Mesenchymal stem cell (in vitro differentiated cells and primary cell): ENCODE measurements around the gene COL8A1.

Experiments used
- DNase-seq: peaks from one replicate; pipeline ENCODE4 v3.0.0-alpha.2; 2013
- H2AFZ ChIP-seq: one replicate; pipeline ENCODE4 v1.6.1; 2013; ENCODE audit warnings: low read depth, mild to moderate bottlenecking, control low read depth, inconsistent platforms, low read length, moderate library complexity
- H2AK5ac ChIP-seq: 2 replicates; pipeline ENCODE4 v1.6.1; 2013; ENCODE audit warnings: low read length, moderate library complexity, mild to moderate bottlenecking, inconsistent platforms; ENCODE audit not compliant: severe bottlenecking
- H2BK120ac ChIP-seq: one replicate; pipeline ENCODE4 v1.6.1; 2013; ENCODE audit warnings: low read depth, mild to moderate bottlenecking, inconsistent platforms, low read length, moderate library complexity
- H2BK12ac ChIP-seq, 2 experiments: one replicate each; pipeline ENCODE4 v1.6.1; 2013; ENCODE audit warnings: inconsistent platforms in 2 of 2, low read length in 2 of 2, mild to moderate bottlenecking in 2 of 2, moderate library complexity in 2 of 2, control low read depth in 1 of 2
- H2BK15ac ChIP-seq: one replicate; pipeline ENCODE4 v1.6.1; 2013; ENCODE audit warnings: mild to moderate bottlenecking, low read depth, inconsistent platforms; ENCODE audit not compliant: poor library complexity, severe bottlenecking
- H2BK5ac ChIP-seq: 2 replicates; pipeline ENCODE4 v1.6.1; 2013; ENCODE audit warnings: low read depth, mild to moderate bottlenecking, low read length, control low read depth, inconsistent platforms; ENCODE audit not compliant: poor library complexity, severe bottlenecking
- H3K14ac ChIP-seq, 2 experiments: one replicate each; pipeline ENCODE4 v1.6.1; 2013; ENCODE audit warnings: inconsistent platforms in 2 of 2, low read length in 2 of 2, control low read depth in 1 of 2, mild to moderate bottlenecking in 1 of 2, moderate library complexity in 1 of 2
- H3K18ac ChIP-seq, 2 experiments: one replicate each; pipeline ENCODE4 v1.6.1; 2013; ENCODE audit warnings: inconsistent platforms in 2 of 2, low read length in 2 of 2, control low read depth in 1 of 2, low read depth in 1 of 2, mild to moderate bottlenecking in 1 of 2
- H3K23ac ChIP-seq, 2 experiments: one replicate each; pipeline ENCODE4 v1.6.1; 2013; ENCODE audit warnings: inconsistent platforms in 2 of 2, low read length in 2 of 2, mild to moderate bottlenecking in 2 of 2, moderate library complexity in 2 of 2, control low read depth in 1 of 2
- H3K27ac ChIP-seq: 2 replicates; pipeline ENCODE4 v1.5.1; 2013; ENCODE audit warnings: mild to moderate bottlenecking, moderate library complexity, low read length, control low read depth, inconsistent platforms; ENCODE audit not compliant: poor library complexity, severe bottlenecking
- H3K27me3 ChIP-seq, 2 experiments: 2 replicates each; pipeline versions ENCODE4 v1.6.1 to v1.7.0; 2013; ENCODE audit warnings: low read length in 2 of 2, mild to moderate bottlenecking in 2 of 2, moderate library complexity in 2 of 2, control low read depth in 1 of 2, inconsistent platforms in 1 of 2; ENCODE audit not compliant: control insufficient read depth in 1 of 2, insufficient read depth in 1 of 2
- H3K36me3 ChIP-seq, 2 experiments: 2 replicates each; pipeline versions ENCODE4 v1.6.1 to v1.7.0; 2013; ENCODE audit warnings: low read length in 2 of 2, control low read depth in 1 of 2, inconsistent platforms in 1 of 2, low read depth in 1 of 2, mild to moderate bottlenecking in 1 of 2; ENCODE audit not compliant: insufficient read depth in 2 of 2, control insufficient read depth in 1 of 2
- H3K4ac ChIP-seq, 2 experiments: one replicate each; pipeline ENCODE4 v1.6.1; 2013; ENCODE audit warnings: inconsistent platforms in 2 of 2, low read length in 2 of 2, mild to moderate bottlenecking in 2 of 2, moderate library complexity in 2 of 2, control low read depth in 1 of 2, low read depth in 1 of 2
- H3K4me1 ChIP-seq: 2 replicates; pipeline ENCODE4 v1.6.1; 2013; ENCODE audit warnings: low read depth, low read length, control low read depth; ENCODE audit not compliant: control insufficient read depth, insufficient read depth
- H3K4me2 ChIP-seq: 2 replicates; pipeline ENCODE4 v1.6.1; 2013; ENCODE audit warnings: low read length, mild to moderate bottlenecking, inconsistent platforms; ENCODE audit not compliant: poor library complexity, severe bottlenecking
- H3K4me3 ChIP-seq, 2 experiments: 2 replicates each; pipeline versions ENCODE4 v1.5.1 to v1.7.0; 2013; ENCODE audit warnings: low read length in 2 of 2, mild to moderate bottlenecking in 2 of 2, control low read depth in 1 of 2, low read depth in 1 of 2; ENCODE audit not compliant: insufficient read depth in 1 of 2
- H3K79me1 ChIP-seq: replicated peaks from 2 replicates; pipeline ENCODE4 v1.6.1; 2013; ENCODE audit warnings: mild to moderate bottlenecking, control low read depth, low read length, inconsistent platforms; ENCODE audit not compliant: poor library complexity, severe bottlenecking
- H3K9ac ChIP-seq: 2 replicates; pipeline ENCODE4 v1.7.0; 2013; ENCODE audit warnings: mild to moderate bottlenecking, low read length, moderate library complexity
- H3K9me3 ChIP-seq: 2 replicates; pipeline ENCODE4 v1.7.0; 2013; ENCODE audit warnings: mild to moderate bottlenecking, low read length; ENCODE audit not compliant: control insufficient read depth
- H4K8ac ChIP-seq: one replicate; pipeline ENCODE4 v1.6.1; 2013; ENCODE audit warnings: inconsistent platforms, mild to moderate bottlenecking, low read length, moderate library complexity
- H4K91ac ChIP-seq: one replicate; pipeline ENCODE4 v1.6.1; 2013; ENCODE audit warnings: mild to moderate bottlenecking, low read length, inconsistent platforms
- WGBS: methylation state at CpG from one replicate; pipeline ENCODE4 v1.1.7; 2013; ENCODE audit warnings: mixed read lengths; 5-methylcytosine and 5-hydroxymethylcytosine counted together

Gene COL8A1

DNA sequence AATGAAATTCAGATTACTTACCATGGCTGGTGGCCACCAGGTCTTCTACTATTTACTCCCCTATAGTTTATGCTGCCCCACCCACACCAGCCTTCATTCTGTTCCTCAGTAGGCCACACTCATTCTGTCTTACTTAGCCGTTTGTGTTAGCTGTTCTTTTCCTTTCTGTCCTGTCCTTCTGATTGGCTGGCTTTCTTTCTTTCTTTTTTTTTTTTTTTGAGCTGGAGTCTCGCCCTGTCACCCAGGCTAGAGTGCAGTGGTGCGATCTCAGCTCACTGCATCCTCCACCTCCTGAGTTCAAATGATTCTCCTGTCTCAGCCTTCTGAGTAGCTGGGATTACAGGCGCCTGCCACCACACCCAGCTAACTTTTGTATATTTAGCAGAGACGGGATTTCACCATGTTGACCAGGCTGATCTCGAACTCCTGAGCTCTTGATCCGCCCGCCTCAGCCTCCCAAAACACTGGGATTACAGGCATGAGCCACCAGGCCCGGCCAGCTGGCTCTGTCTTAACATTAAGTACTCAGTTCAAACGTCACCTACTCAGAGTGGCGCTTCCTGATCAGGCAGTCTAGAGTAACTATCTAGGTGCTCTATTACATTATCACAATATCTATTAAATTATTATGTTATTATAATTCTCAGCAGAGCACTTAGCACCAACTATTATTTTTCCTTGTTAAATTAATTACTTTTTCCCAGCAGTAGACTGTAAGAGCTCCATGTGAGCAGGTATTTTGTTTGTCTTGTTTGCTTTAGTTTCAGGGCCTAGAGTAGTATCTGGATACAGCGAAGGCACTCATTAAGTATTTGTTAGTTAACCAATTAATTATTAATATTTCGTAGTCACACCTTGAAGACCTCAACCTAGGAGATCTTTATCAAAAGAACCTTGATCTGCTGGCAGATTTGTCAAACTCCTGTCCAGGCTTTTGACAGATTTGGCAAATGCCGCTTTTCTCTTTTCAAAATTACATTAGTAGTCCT, 185.6 kb downstream of the COL8A1 start:
- WGBS: 85% methylated on average over 9 of the region's 14 CpGs

GRCh38 chr3:99825004-99825640, 186.7 kb downstream of the COL8A1 start:
- no peak overlapping the region for H3K18ac ChIP-seq

More for the DNA sequence above, 185.6 kb downstream of the COL8A1 start:
- Histone ChIP-seq H2BK12ac (no peak overlapping the region), H3K79me1 (peaks cover 18% of the 10 kb centered on the region), H2AK5ac (no peak overlapping the region), H3K18ac (no peak overlapping the region), H3K27me3 (no peaks in the 10 kb centered on the region), H3K36me3 (no peaks in the 10 kb centered on the region), H4K91ac (no peak overlapping the region), H2BK15ac (no peak overlapping the region), H3K27ac (no peak overlapping the region), H2BK120ac (no peak overlapping the region), H3K23ac (no peak overlapping the region), H2BK5ac (no peak overlapping the region), H3K4ac (no peak overlapping the region), H3K4me3 (no peak overlapping the region), H3K4me1 (no peaks in the 10 kb centered on the region), H2AFZ (no peak overlapping the region), H4K8ac (peak overlapping the region; percentile 4), H3K9ac (no peak overlapping the region), H3K4me2 (no peak overlapping the region), H3K14ac (no peak overlapping the region), H3K9me3 (no peaks in the 10 kb centered on the region)
- no peak for DNase-seq

DNA sequence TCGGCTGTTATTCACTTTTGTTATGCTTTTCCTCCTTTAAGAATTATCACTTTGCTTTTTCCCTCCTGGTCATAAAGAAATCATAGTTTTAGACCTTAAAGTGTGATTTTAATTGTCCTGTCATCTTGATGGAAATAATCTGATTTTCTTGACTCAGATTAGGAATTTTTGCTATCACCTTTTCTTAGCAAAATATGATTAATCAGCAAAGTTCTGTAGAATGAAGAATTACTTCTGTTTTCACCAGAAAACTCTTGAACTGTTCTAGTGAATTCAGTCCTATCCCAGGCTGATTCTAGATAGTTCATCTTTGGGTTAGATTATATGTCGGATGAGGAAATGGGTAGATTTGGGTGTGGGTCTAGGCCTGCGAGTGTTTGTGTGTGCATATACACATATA, 191.4 kb downstream of the COL8A1 start:
- H3K79me1 ChIP-seq: peaks cover 15% of the 10 kb centered on the region
- no peak overlapping the region for H2AK5ac ChIP-seq
- no peak overlapping the region for H3K18ac ChIP-seq
- no peak overlapping the region for H3K14ac ChIP-seq
- no peak for DNase-seq
- H3K23ac ChIP-seq: no peak overlapping the region
- no peaks in the 10 kb centered on the region for H3K4me1 ChIP-seq
- no peaks in the 10 kb centered on the region for H3K36me3 ChIP-seq
- H3K4me2 ChIP-seq: no peak overlapping the region
- no peak overlapping the region for H2BK12ac ChIP-seq
- no peak overlapping the region for H2BK15ac ChIP-seq
- H2AFZ ChIP-seq: no peak overlapping the region
- no peak overlapping the region for H3K9ac ChIP-seq
- no peak overlapping the region for H3K27ac ChIP-seq
- WGBS: 97% methylated on average over 2 of the region's 3 CpGs
- H3K4ac ChIP-seq: no peak overlapping the region
- H3K27me3 ChIP-seq: no peaks in the 10 kb centered on the region
- H3K9me3 ChIP-seq: no peaks in the 10 kb centered on the region
- H2BK120ac ChIP-seq: no peak overlapping the region
- H4K8ac ChIP-seq: no peak overlapping the region
- no peak overlapping the region for H3K4me3 ChIP-seq
- no peak overlapping the region for H4K91ac ChIP-seq
- H2BK5ac ChIP-seq: no peak overlapping the region

More at GRCh38 chr3:99825004-99825640, 186.7 kb downstream of the COL8A1 start:
- Histone ChIP-seq H3K79me1 (peaks cover 18% of the 10 kb centered on the region), H3K4me2 (no peak overlapping the region), H2AK5ac (no peak overlapping the region), H3K9me3 (no peaks in the 10 kb centered on the region), H2AFZ (no peak overlapping the region), H3K27ac (no peak overlapping the region), H2BK15ac (no peak overlapping the region), H3K9ac (no peak overlapping the region), H3K14ac (no peak overlapping the region), H3K36me3 (no peaks in the 10 kb centered on the region), H2BK120ac (no peak overlapping the region), H4K91ac (no peak overlapping the region), H3K4ac (no peak overlapping the region), H3K27me3 (no peaks in the 10 kb centered on the region), H2BK12ac (no peak overlapping the region), H3K4me3 (no peak overlapping the region), H4K8ac (no peak overlapping the region), H3K4me1 (no peaks in the 10 kb centered on the region), H3K23ac (no peak overlapping the region), H2BK5ac (no peak overlapping the region)
- WGBS: 60% methylated on average over 1 of the region's 3 CpGs
- DNase-seq: peak; percentile 44

GRCh38 chr3:99833617-99834205, 195.3 kb downstream of the COL8A1 start:
- Histone ChIP-seq H3K27ac (no peak overlapping the region), H3K79me1 (peaks cover 22% of the 10 kb centered on the region), H3K4me3 (no peak overlapping the region), H3K9me3 (no peaks in the 10 kb centered on the region), H2BK5ac (no peak overlapping the region), H3K4me1 (no peaks in the 10 kb centered on the region), H2BK12ac (no peak overlapping the region), H2BK120ac (no peak overlapping the region), H2AK5ac (no peak overlapping the region), H4K91ac (no peak overlapping the region), H3K14ac (no peak overlapping the region), H3K27me3 (no peaks in the 10 kb centered on the region), H2BK15ac (no peak overlapping the region), H3K36me3 (no peaks in the 10 kb centered on the region), H2AFZ (no peak overlapping the region), H3K4me2 (no peak overlapping the region), H3K23ac (no peak overlapping the region), H4K8ac (no peak overlapping the region), H3K18ac (no peak overlapping the region), H3K9ac (no peak overlapping the region), H3K4ac (no peak overlapping the region)
- DNase-seq: no peak
- WGBS: 87% methylated on average over 3 of the region's 4 CpGs
